K562 (cell line): ENCODE results near the gene GFOD2. TPM values are rescaled to one million over a fixed set of nuclear protein-coding genes. Genes with fewer than 3 reads are reported as not detected.
A peak's percentile ranks its signal among the peaks of the same experiment; 100 is the strongest.

Source experiments
- ATAC-seq: fragments of 200-7000 bp; cut with Tn5 transposase; 3 replicates; pipeline ENCODE4 v1.9.1; 2020; ENCODE audit warnings: moderate library complexity
- BruUV-seq: library from RNA; stranded (reverse); fragments of 400-500 nt; replicated peaks from 2 replicates; lab custom pipeline; 2021; lab: Mats Ljungman, UMichigan
- CTCF ChIA-PET: fragments of 300-600 bp; formaldehyde crosslinking; extraction: SDS; loops from one replicate; lab custom pipeline; 2021; ENCODE audit warnings: low intra/inter-chr PET ratio; lab: Yijun Ruan, JAX
- POLR2A ChIA-PET: fragments of 300-600, 350-650 bp; sonication (Branson Sonifier 250); formaldehyde crosslinking; extraction: SDS; loops from one replicate; lab custom pipeline; 2021; ENCODE audit warnings: antibody characterized with exemption, inconsistent platforms; lab: Yijun Ruan, JAX
- DNase-seq, 4 experiments: peaks; one replicate each; pipeline versions ENCODE4 v3.0.0 to v3.0.0-alpha.2; 2011 to 2018; ENCODE audit warnings: low spot score in 3 of 4, mixed read lengths in 3 of 4; ENCODE audit errors: extremely low read depth in 1 of 4
- FAIRE-seq: peaks from 2 replicates; lab custom pipeline; 2011; peaks lifted over from hg19 to GRCh38; lab: Jason Lieb, UNC
- H2AFZ ChIP-seq: 2 replicates; pipeline ENCODE4 v1.6.0; 2011; ENCODE audit warnings: low read depth, low read length, control low read depth, inconsistent platforms
- H3K27ac ChIP-seq: fragments of 200-600 bp; 3 replicates; pipeline ENCODE4 v1.8.0; 2011; ENCODE audit warnings: low read depth, mild to moderate bottlenecking, control low read depth, inconsistent platforms, low read length, moderate library complexity, mixed read lengths; ENCODE audit errors: extremely low read depth
- H3K27me3 ChIP-seq, 2 experiments: fragments of 300-600 bp in 1 of 2; 2 replicates in 1 of 2; 3 replicates in 1 of 2; pipeline versions ENCODE4 v1.6.0 to v1.8.0; 2011; ENCODE audit warnings: inconsistent platforms in 2 of 2, low read length in 2 of 2, mild to moderate bottlenecking in 1 of 2, mixed read lengths in 1 of 2, moderate library complexity in 1 of 2; ENCODE audit not compliant: control insufficient read depth in 2 of 2, insufficient read depth in 2 of 2
- H3K36me3 ChIP-seq: fragments of 300-600 bp; 3 replicates; pipeline ENCODE4 v1.8.0; 2011; ENCODE audit warnings: mild to moderate bottlenecking, low read length, inconsistent platforms; ENCODE audit not compliant: control insufficient read depth, insufficient read depth
- H3K4me1 ChIP-seq, 2 experiments: fragments of 200-600 bp in 1 of 2; replicated peaks in 1 of 2; 2 replicates in 1 of 2; 3 replicates in 1 of 2; pipeline versions ENCODE4 v1.5.1 to v1.8.0; 2011; ENCODE audit warnings: inconsistent platforms in 2 of 2, low read length in 2 of 2, mild to moderate bottlenecking in 1 of 2, mixed read lengths in 1 of 2, moderate library complexity in 1 of 2; ENCODE audit not compliant: control insufficient read depth in 2 of 2, insufficient read depth in 2 of 2
- H3K4me2 ChIP-seq: 2 replicates; pipeline ENCODE4 v1.6.1; 2011; ENCODE audit warnings: low read length, control low read depth, inconsistent platforms, mixed read lengths; ENCODE audit not compliant: insufficient read depth
- H3K4me3 ChIP-seq: fragments of 200-600 bp; sonication (generic), shearing (Covaris generic); 2 replicates; pipeline ENCODE4 v1.5.1; 2016; ENCODE audit warnings: control low read depth, inconsistent platforms
- H3K79me2 ChIP-seq: fragments of 200-600 bp; 3 replicates; pipeline ENCODE4 v1.8.0; 2011; ENCODE audit warnings: low read length, inconsistent platforms; ENCODE audit not compliant: control insufficient read depth, insufficient read depth
- H3K9ac ChIP-seq, 2 experiments: 2 replicates each; pipeline versions ENCODE4 v1.6.0 to v1.6.1; 2011; ENCODE audit warnings: low read depth in 2 of 2, low read length in 2 of 2, control low read depth in 1 of 2, inconsistent platforms in 1 of 2, mild to moderate bottlenecking in 1 of 2, mixed read lengths in 1 of 2; ENCODE audit not compliant: insufficient read depth in 1 of 2
- H3K9me1 ChIP-seq: one replicate; pipeline ENCODE4 v1.6.0; 2011; ENCODE audit warnings: inconsistent platforms, mild to moderate bottlenecking, low read length, moderate library complexity; ENCODE audit not compliant: control insufficient read depth, insufficient read depth
- H3K9me3 ChIP-seq: replicated peaks from 2 replicates; pipeline ENCODE4 v1.5.1; 2011; ENCODE audit warnings: low read depth, low read length, inconsistent platforms; ENCODE audit not compliant: control insufficient read depth, insufficient read depth
- H4K20me1 ChIP-seq: replicated peaks from 2 replicates; pipeline ENCODE4 v1.6.1; 2011; ENCODE audit warnings: low read length, inconsistent platforms, mixed read lengths; ENCODE audit not compliant: control insufficient read depth, insufficient read depth
- FOXA1 ChIP-seq: fragments of 450-650 bp; IDR thresholded peaks from 2 replicates; pipeline ENCODE4 v1.6.1; 2016; ENCODE audit warnings: mild to moderate bottlenecking, borderline replicate concordance
- SIN3A ChIP-seq, 2 experiments: fragments of 150-350 bp in 1 of 2; IDR thresholded peaks; 2 replicates each; pipeline ENCODE4 v1.6.1; 2011 to 2016; ENCODE audit warnings: borderline replicate concordance in 2 of 2, low read depth in 2 of 2, low read length in 2 of 2, mild to moderate bottlenecking in 2 of 2, moderate library complexity in 2 of 2; ENCODE audit not compliant: control insufficient read depth in 1 of 2
- YBX1 ChIP-seq: fragments of 450-650 bp; IDR thresholded peaks from 2 replicates; pipeline ENCODE4 v1.7.1; 2016; ENCODE audit warnings: mild to moderate bottlenecking
- ZNF23 ChIP-seq: fragments of 250-450 bp; sonication (Bioruptor Pico); IDR thresholded peaks from 2 replicates; pipeline ENCODE4 v1.4.0; 2020; ENCODE audit warnings: mild to moderate bottlenecking
- WGBS: fragments of 100-300 bp; shearing (Covaris generic); methylation state at CpG from one replicate; pipeline ENCODE4 v1.1.6; 2016; ENCODE audit warnings: low coverage, mixed read lengths; ENCODE audit not compliant: insufficient coverage; ENCODE audit errors: missing lambda C conversion rate; 5-methylcytosine and 5-hydroxymethylcytosine counted together
- in situ Hi-C: fragments of 300-500 bp; cut with MboI; formaldehyde crosslinking; loops from 4 replicates; pipeline ENCODE4 v1.15.0; 2018; ENCODE audit warnings: inconsistent platforms, mixed read lengths
- intact Hi-C: fragments of 100-400 bp; cut with micrococcal nuclease; formaldehyde crosslinking; loops from 2 replicates; pipeline ENCODE4 v1.14.2; 2022
- polyA plus RNA-seq, 8 experiments: library from polyadenylated mRNA; depleted of rRNA in 4 of 8; stranded (reverse) in 5 of 8; unstranded in 3 of 8; fragments of >200 nt; fragmentation: Nextera tagmentation in 2 of 8; fragmentation: Illumina TruSeq in 1 of 8; extraction: Ambion mirVana in 2 of 8; extraction: Trizol in 1 of 8; gene quantifications; 2 replicates each; pipeline versions ENCODE4 v1.2.1 to v1.2.3, GENCODE V29; 2011 to 2014; ENCODE audit warnings: inconsistent platforms in 1 of 8, missing spikeins in 1 of 8
- total RNA-seq, 7 experiments: library from RNA; depleted of rRNA in 6 of 7; stranded (reverse); fragments of >200 nt in 6 of 7; fragmentation: Illumina TruSeq in 2 of 7; extraction: Trizol in 2 of 7; gene quantifications; 2 replicates each; pipeline versions ENCODE4 v1.2.1 to v1.2.3, GENCODE V29; 2011 to 2021; ENCODE audit warnings: low replicate concordance in 1 of 7
- TF ChIP-seq, protein P1 (sequence below): fragments of 450-650 bp; IDR thresholded peaks from 2 replicates; pipeline ENCODE4 v1.6.1; 2014; ENCODE audit warnings: low read depth, mild to moderate bottlenecking, moderate library complexity, borderline replicate concordance
- TF ChIP-seq, protein P2 (sequence below): sonication (generic); formaldehyde crosslinking; IDR thresholded peaks from 2 replicates; pipeline ENCODE4 v1.8.1; 2023; ENCODE audit warnings: mild to moderate bottlenecking, missing genetic modification reagents, moderate library complexity
- TF ChIP-seq, protein P3 (sequence below), 2 experiments: IDR thresholded peaks; 2 replicates each; pipeline ENCODE4 v1.6.1; 2011; ENCODE audit warnings: borderline replicate concordance in 1 of 2, control low read depth in 1 of 2, low read depth in 1 of 2, low read length in 1 of 2, mild to moderate bottlenecking in 1 of 2, mixed read lengths in 1 of 2, moderate library complexity in 1 of 2; ENCODE audit not compliant: insufficient read depth in 1 of 2, insufficient read length in 1 of 2, poor library complexity in 1 of 2, severe bottlenecking in 1 of 2; ENCODE audit errors: extremely low read depth in 1 of 2

GFOD2 gene
- total and polyA plus RNA-seq, 9 of the 15 experiments (the other 6 are each of a cell fraction or from before 2014, with no cell fraction given) = 1.9 to 15.8 (median 11.1) TPM

DNA sequence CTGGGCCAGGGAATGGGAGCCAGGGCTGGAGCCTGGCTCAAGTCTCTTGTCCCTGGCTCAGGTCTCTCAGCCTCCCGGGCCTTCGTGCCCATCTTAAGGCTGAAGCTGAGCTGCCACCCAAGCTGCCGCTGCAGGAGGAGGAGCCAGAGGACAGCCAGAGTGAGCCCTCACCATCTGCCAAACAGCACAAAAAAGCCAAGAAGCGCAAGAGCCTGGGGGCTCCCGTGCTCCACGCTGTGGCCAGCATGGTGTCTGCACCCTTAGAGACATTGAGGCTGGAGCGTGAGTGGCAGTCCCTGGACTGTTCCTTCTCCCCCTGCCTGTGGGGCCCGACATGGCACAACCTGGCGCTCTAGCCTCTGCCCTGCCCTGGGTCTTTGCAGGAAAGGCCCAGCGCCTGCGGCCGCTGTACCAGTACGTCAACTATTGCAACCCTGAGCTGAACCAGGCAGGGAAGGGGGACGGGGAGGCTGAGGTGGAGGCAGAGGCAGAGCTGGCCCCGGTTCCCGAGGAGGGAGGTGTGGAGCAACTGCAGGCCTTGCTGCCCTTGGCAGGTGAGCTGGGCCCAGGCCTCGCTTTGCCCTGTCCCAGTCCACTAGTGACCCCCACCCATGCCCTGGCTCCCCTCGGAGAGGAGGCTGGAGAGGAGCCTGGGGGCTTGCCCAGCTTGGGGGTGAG is 51.2 kb downstream of the GFOD2 start (continued):
- TF ChIP-seq, protein P1, sequence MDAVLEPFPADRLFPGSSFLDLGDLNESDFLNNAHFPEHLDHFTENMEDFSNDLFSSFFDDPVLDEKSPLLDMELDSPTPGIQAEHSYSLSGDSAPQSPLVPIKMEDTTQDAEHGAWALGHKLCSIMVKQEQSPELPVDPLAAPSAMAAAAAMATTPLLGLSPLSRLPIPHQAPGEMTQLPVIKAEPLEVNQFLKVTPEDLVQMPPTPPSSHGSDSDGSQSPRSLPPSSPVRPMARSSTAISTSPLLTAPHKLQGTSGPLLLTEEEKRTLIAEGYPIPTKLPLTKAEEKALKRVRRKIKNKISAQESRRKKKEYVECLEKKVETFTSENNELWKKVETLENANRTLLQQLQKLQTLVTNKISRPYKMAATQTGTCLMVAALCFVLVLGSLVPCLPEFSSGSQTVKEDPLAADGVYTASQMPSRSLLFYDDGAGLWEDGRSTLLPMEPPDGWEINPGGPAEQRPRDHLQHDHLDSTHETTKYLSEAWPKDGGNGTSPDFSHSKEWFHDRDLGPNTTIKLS = no peak
- no peak for TF ChIP-seq FOXA1

DNA sequence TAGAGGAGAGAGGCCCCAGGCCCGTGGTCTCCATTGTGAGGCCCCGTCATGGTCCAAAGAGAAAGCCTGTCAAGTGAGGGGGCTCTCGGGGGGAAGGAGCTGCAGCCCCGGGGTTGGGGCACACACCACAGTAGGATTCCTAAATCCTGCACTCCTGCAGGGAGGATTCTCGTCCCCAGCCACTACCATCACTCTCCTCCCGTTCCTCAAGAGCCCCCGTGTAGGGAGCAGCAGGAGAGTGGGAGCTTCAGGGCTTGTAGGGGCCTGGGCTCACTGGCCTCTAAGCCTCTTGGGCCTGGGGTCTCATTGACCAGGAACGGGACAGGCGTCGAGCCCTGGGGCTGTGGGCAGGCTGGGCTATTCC is 51.7 kb downstream of the GFOD2 start:
- Histone ChIP-seq H3K36me3 (peaks cover 7% of the 10 kb centered on the region; the same call in 2 of the 3 replicates), H3K4me3 (no peak overlapping the region), H3K79me2 (peaks cover 3% of the 10 kb centered on the region; the same call in 1 of the 3 replicates), H3K27ac (no peak overlapping the region), H3K27me3 (no peaks in the 10 kb centered on the region), H3K9ac (peak overlapping the region in 1 of 2 experiments; percentile 95; a peak in 1 of 4 replicates), H3K9me3 (no peaks in the 10 kb centered on the region), H4K20me1 (peaks cover 2% of the 10 kb centered on the region; the same call in 1 of the 2 replicates)
- FAIRE-seq (no peak), ATAC-seq (no peak)
- no TSS peak for BruUV-seq
- intact Hi-C loops = loop anchor here (2.0 kb wide), 1 partner anchor 105 kb away; the partner anchor contains the start of gene CTCF
- CTCF ChIA-PET = interaction anchor here (1.8 to 3.0 kb wide), 3 partner anchors 105 to 174 kb away, joined by 8 to 25 read pairs (median 10); partner anchors contain the start of gene CTCF
- POLR2A ChIA-PET = interaction anchor here (0.6 to 1.1 kb wide), 4 partner anchors 9 to 526 kb away, joined by 3 to 4 read pairs (median 3); no protein-coding TSS in a partner anchor
- TF ChIP-seq ZNF23 (no peak), SIN3A (IDR thresholded peaks at IDR 0.05; ENCODE audit: borderline replicate concordance in 2 of 2, control insufficient read depth in 1 of 2, low read depth in 2 of 2, low read length in 2 of 2) (0 out of 4 replicates have a peak, but pooled peaks of 1 of the 2 experiments have one; percentile 20), YBX1 (no peak)
- TF ChIP-seq, protein P2, sequence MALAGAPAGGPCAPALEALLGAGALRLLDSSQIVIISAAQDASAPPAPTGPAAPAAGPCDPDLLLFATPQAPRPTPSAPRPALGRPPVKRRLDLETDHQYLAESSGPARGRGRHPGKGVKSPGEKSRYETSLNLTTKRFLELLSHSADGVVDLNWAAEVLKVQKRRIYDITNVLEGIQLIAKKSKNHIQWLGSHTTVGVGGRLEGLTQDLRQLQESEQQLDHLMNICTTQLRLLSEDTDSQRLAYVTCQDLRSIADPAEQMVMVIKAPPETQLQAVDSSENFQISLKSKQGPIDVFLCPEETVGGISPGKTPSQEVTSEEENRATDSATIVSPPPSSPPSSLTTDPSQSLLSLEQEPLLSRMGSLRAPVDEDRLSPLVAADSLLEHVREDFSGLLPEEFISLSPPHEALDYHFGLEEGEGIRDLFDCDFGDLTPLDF = no peak
- TF ChIP-seq, protein P3, sequence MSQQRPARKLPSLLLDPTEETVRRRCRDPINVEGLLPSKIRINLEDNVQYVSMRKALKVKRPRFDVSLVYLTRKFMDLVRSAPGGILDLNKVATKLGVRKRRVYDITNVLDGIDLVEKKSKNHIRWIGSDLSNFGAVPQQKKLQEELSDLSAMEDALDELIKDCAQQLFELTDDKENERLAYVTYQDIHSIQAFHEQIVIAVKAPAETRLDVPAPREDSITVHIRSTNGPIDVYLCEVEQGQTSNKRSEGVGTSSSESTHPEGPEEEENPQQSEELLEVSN (IDR thresholded peaks at IDR 0.05; ENCODE audit: borderline replicate concordance in 1 of 2, extremely low read depth in 1 of 2, insufficient read depth in 1 of 2, insufficient read length in 1 of 2, low read depth in 1 of 2, low read length in 1 of 2, poor library complexity in 1 of 2, severe bottlenecking in 1 of 2) = peak in 1 of 2 experiments; percentile 9
- TF ChIP-seq, all 486 proteins: peak for 2
- in situ Hi-C loops = loop anchor here (5.0 kb wide), 1 partner anchor 260 kb away; no protein-coding TSS in a partner anchor
- no peaks in the 10 kb centered on the region for H3K9me1 ChIP-seq
- H3K4me2 ChIP-seq = 0 out of 2 replicates have a peak overlapping the region, but pooled peaks have one; percentile 74
- peaks cover 14 to 40% of the 10 kb centered on the region in 2 experiments for H3K4me1 ChIP-seq
- peak overlapping the region; percentile 99 for H2AFZ ChIP-seq
- WGBS = 75% methylated on average over 9 of the region's 10 CpGs
- no peak for DNase-seq
